Activated T-cell treated with anti-CD3 and anti-CD28 coated beads for 4 hours (primary cell): ENCODE results near the gene PTPRC.
"Not testable (repeated sequence)": the region's sequence is repeated elsewhere in the genome, so short reads cannot be mapped to it uniquely, and the experiment has no call there.

Experiments used
- DNase-seq: peaks from one replicate; pipeline ENCODE4 v3.0.0-alpha.2; 2020

Gene PTPRC

GRCh38 chr1:198638894-198639635 is at the start of gene PTPRC:
TSS of gene PTPRC (plus strand) at chr1:198639040. CDS start at chr1:198639269, 229 bp downstream.
- no peak for DNase-seq

GRCh38 chr1:198590454-198590853 is 48.4 kb upstream of the PTPRC start:
- DNase-seq: no peak

- no peak for DNase-seq
Observed at GRCh38 chr1:198595765-198596164, 43.1 kb upstream of the PTPRC start.

GRCh38 chr1:198597690-198598430 is 41.0 kb upstream of the PTPRC start:
- DNase-seq: no peak

GRCh38 chr1:198598796-198599321 is 40.0 kb upstream of the PTPRC start:
- no peak for DNase-seq

- DNase-seq: no peak
Observed at GRCh38 chr1:198599749-198600148, 39.1 kb upstream of the PTPRC start.

GRCh38 chr1:198600906-198601305 is 37.9 kb upstream of the PTPRC start:
- no peak for DNase-seq

- DNase-seq: not testable (repeated sequence)
Observed at GRCh38 chr1:198601310-198601709, 37.5 kb upstream of the PTPRC start.

GRCh38 chr1:198601936-198602889 is 36.6 kb upstream of the PTPRC start:
- no peak for DNase-seq

GRCh38 chr1:198604975-198605374 is 33.9 kb upstream of the PTPRC start:
- no peak for DNase-seq

GRCh38 chr1:198605406-198605805 is 33.4 kb upstream of the PTPRC start:
- no peak for DNase-seq

GRCh38 chr1:198606020-198606438 is 32.8 kb upstream of the PTPRC start:
- no peak for DNase-seq

GRCh38 chr1:198607714-198608113 is 31.1 kb upstream of the PTPRC start:
- no peak for DNase-seq

GRCh38 chr1:198610362-198610761 is 28.5 kb upstream of the PTPRC start:
- no peak for DNase-seq

- no peak for DNase-seq
Observed at GRCh38 chr1:198611219-198611618, 27.6 kb upstream of the PTPRC start.

- DNase-seq: no peak
Observed at GRCh38 chr1:198612471-198613260, 26.2 kb upstream of the PTPRC start.

GRCh38 chr1:198617406-198617805 is 21.4 kb upstream of the PTPRC start:
- no peak for DNase-seq

GRCh38 chr1:198619375-198620140 is 19.3 kb upstream of the PTPRC start:
- no peak for DNase-seq

GRCh38 chr1:198620218-198620617 is 18.6 kb upstream of the PTPRC start:
- DNase-seq: no peak

GRCh38 chr1:198620951-198621824 is 17.7 kb upstream of the PTPRC start:
- peak; percentile 43 for DNase-seq
